Measurements from ENCODE around the gene EEPD1.
A peak's percentile ranks its signal among the peaks of the same experiment; 100 is the strongest.

The EEPD1 gene

DNA sequence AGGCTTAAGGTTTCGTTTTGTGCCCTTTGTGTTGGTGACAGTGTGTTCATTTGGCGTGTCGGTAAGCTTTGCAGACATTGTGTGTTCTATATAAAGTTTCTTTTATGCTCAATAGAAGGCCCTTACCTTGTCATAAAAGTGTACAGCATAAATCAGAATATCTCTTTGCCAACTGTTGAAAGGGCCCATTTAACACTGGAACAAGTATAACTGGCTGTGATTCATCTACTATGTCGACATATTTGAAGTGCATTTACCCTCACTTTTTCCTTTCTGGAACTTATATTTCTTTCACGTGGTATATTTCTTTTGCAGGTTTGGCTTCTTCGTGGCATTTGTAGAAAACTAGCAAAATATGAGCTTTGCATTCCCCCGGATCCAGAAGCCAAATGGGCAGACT lies 32.7 kb downstream of the EEPD1 start:
- DNase-seq (ENCODE audit: extremely low spot score, insufficient read length, low read depth) (no peak), FAIRE-seq (no peak)

DNA sequence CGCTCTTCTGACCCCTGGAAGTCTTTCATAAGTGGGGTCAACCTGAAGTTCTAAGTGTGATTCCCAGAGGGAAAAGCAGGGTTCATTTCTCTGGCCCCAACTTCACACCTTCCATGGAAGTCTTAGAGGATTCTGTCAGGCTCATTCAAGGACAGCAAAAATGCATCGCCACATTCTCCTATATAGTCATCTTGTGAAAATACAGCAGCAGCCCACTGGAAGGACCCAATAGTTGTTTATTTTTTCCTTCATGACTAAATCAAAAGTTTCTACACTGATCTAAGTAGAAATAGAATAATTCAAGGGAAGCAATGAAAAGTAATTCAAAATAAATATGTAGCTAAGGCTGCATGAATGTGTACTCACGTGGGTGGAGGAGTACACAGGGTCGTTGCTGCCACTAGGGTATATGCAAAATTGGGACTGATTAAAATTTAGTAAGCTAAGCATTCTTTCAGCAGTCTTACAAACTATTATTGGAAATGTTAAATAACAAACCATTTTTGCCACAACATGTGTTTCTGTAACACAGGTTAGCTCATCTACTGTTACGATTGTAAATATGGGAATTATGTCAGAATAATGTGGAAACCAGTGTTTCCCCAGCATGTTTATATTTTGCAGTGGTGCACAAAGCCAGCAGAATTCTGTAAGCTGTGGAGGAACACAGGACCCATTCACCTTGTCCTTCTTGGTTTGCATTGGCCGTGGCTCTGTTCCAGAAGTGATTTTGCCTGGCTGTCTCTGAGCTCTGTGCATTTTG lies 33.5 kb downstream of the EEPD1 start:
- FAIRE-seq, result no peak
- DNase-seq (ENCODE audit: extremely low spot score, insufficient read length, low read depth), result no peak

DNA sequence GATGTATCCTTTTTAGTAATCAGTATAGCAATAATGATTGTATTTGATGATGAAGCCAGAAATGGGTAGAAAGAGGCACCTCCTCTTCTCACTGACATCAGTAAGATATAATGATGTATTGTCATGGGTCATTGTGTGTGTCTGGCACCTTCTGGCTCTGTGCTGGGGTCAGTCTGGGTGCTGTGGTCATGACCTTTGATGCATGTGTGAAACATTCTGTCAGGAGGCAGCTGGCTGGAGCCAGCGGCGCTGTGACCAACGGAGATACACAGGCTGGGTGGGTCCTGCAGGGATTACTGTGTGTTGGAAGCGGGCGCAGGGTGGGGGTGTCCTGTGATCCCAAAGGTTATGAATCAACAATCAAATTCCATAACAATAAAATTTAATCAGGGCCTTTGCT lies 35.2 kb downstream of the EEPD1 start:
- FAIRE-seq, result no peak

DNA sequence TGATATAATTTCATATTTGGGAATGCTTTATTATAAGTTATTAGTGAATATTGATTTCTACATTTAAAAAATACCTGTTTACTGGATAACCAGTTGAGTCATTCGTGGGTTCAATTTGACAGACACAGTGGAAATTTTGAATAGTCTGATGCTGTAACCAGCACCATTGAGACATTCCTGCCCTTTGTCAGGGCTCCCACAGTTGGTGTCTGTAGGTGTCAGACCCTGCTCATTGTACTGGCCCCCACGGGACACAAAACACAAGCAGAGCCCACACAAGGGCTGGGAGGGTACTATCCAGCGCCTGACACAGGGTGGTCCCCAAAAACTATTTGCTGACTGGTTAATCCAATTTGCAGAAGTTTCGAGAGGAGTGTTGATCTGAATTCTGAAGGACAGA lies 35.9 kb downstream of the EEPD1 start:
- DNase-seq (ENCODE audit: extremely low spot score, insufficient read length, low read depth) (no peak), FAIRE-seq (no peak)

More for the DNA sequence above, 35.2 kb downstream of the EEPD1 start:
- DNase-seq (ENCODE audit: extremely low spot score, insufficient read length, low read depth), result no peak

DNA sequence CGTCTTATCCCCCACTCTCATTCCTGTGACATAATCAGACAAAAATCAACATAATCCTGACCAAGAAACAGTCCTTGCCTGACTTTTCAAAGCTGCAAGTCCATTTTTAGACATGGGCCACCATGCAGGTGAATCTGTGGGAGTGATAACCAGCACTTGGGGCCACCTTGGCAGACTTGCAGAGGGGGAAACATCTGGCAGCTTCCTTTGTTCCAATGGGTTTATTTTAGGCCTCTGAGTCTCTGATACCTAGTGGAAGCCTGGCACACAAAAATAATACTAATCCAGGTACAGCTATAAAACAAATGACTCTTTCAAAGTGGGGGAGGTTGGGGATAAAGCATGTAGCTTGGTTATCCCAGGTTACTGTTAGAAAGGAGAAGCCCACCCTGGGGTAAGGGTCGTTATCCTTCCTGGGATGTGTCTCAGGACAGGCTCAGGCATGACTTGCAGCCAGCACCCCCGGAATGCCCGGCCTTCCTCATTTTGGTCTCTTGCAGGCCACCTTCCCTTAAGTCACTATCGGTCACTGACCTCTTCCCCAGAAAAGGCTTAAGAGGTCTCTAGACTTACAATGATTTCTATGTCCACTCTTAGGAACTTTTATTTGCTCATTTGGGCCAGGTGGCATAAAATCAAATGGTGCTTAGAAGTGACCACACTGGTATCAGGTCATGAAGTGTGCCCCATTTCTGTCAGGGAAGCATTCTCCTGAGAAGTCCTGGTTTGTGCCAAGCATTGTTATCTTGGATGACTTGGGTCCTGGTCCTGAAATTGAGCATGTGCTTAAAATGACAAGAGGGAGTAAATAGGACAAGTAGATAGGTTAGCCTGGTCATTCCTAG lies 37.6 kb downstream of the EEPD1 start:
- no peak for FAIRE-seq
- DNase-seq (ENCODE audit: extremely low spot score, insufficient read length, low read depth), result no peak

DNA sequence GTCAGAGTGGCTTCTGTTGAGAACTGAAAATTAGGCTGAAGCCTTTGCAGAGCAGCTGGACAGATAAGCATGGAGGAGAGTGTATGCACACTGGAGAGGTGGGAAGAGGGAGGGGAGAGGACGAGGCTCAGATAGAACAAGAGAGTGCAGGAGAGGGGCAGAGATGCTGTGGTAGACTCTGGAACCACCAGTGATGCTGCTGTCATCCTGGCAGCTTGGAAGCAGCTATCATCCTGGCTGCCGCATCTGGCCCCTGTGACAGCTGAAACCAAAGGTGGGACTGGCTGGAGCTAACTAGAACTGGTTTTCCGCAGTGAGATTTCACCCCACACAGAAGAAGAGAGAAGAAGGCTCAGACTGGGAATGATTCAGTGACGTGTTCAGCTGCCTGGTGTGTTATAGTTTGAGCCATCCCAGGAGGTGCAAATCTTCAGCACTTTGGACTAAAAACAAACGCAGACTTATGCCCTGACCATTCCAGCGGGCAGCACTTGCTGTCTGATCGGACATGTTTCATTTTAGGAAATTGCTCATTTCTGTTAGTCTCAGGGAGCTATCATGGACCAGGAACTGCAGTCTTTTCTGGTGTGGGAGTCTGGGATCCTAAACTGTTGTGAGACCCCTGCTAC lies 38.4 kb downstream of the EEPD1 start:
- FAIRE-seq, result no peak
- no peak for DNase-seq (ENCODE audit: extremely low spot score, insufficient read length, low read depth)

DNA sequence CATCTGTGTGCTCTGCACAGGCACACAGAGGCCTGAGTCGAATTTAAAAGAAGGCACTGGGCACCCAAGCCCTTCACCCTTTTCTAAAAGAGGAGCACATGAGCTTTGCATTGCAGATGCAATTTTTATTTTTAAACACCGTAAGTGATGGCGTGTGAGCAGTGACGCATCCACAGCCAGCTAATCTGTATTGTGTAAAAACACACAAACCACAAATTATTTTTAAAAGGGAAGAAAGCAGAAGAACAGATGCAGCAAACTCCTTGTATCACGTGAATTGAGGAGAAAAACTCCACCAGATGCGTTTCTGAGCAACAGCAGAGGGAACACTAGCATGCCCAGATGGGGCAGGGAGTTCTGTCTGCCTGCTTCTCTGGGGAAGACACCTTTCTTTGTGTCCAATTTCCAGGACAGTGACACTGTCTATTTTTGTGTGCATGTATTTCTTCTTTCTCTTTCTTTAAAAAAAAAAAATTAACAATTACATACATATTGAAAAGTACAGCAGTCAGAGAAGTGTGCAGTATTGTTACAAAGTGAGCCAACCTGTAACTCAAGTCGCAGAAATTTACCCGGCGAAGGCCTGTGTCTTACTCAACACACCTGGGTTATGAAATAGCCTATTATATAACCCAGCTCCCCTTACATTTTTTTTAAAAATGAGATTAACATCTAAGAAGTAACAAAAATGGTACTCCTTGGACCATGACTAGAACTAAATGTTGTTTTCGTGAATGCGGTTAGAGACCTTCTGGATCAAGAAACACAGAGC lies 39.2 kb downstream of the EEPD1 start:
- DNase-seq (ENCODE audit: extremely low spot score, insufficient read length, low read depth) (no peak), FAIRE-seq (peak; percentile 9)

DNA sequence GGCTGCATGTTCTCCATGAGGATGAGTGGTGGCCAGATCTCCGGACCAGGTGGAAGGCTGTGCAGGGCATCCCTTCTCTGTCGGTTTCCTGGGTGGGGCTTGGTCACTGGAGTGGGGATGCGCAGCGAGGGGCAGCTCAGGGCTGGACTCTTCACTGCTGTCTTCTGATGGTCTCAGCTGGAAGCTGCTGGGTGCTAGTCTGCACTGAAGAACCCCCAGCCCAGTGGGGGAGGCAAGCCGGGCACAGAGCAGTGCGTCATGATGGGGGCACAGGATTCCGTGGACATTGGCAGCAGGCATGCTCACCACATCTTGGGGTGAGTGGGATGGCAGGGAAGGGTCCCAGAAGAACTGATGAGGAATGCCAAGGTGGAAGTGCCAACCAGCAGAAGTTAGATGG lies 39.8 kb downstream of the EEPD1 start:
- no peak for FAIRE-seq
- DNase-seq (ENCODE audit: extremely low spot score, insufficient read length, low read depth), result no peak

DNA sequence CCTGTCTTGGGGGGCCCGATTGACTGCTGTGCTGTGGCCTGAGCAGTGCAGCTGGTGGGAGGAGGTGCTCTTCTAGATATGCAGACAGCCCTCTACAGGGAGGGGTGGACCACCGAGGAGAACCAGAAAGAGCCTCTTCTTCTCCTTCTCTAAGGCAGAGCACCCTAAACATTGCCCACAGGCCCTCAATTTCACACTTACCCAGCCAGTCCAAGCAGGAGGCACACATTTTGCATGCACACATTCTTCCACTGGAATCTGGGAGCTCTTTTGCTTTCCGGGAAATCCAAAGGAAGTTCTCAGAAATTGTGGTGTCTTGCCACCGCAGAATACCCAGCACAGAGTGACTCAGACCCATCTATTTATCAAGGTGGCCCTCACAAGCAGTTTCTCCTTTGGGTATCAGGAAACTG lies 45.8 kb downstream of the EEPD1 start:
- no peak for FAIRE-seq
- DNase-seq (ENCODE audit: extremely low spot score, insufficient read length, low read depth), result no peak

DNA sequence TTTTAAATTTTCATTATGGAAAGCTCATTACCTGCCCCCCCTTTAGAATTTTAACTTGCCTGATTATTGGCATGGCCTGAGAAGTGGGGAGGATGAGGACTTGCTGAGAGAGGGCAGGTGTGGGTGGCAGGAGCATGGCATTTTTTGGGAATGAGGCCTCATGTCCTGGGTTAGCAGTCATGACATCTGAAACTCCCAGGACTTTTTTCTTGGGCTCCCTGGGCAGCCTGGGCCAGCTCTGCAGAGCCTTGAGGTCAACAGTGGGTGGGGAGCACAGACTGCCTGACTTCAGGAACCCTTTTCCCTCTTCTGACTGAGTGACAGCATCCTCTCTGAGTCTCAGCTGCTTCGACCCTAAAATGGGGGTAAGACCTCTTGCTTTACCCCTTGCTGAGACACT lies 46.3 kb downstream of the EEPD1 start:
- FAIRE-seq, result no peak
- no peak for DNase-seq (ENCODE audit: extremely low spot score, insufficient read length, low read depth)

DNA sequence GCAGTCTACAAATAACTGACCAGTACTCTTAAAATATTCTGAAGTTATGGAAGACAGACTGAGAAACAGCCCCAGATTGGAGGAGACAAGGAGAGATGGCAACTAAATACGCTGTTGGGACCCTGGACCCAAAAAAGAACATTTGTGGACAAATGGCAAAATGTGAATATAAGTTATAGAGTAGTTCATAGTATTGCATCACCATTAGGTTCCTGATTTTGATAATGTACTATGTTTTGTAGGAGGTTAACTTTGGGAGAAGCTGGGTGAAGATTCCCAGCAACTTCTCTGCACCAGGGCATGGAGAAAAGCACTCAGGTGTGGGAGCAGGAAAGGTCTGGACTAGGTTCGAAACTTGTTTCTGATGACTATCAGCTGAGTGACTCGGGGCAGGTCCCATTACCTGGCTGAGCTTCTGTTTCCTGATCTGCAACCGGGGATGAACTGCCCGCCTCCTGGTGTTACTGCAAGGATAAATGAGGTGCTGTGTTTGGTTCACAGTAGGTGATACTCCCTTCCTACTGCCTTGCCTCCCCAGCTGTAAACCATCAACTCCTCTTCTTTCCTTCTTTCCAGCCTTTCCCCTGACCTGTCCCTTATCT lies 48.2 kb downstream of the EEPD1 start:
- FAIRE-seq (no peak), DNase-seq (ENCODE audit: extremely low spot score, insufficient read length, low read depth) (no peak)

DNA sequence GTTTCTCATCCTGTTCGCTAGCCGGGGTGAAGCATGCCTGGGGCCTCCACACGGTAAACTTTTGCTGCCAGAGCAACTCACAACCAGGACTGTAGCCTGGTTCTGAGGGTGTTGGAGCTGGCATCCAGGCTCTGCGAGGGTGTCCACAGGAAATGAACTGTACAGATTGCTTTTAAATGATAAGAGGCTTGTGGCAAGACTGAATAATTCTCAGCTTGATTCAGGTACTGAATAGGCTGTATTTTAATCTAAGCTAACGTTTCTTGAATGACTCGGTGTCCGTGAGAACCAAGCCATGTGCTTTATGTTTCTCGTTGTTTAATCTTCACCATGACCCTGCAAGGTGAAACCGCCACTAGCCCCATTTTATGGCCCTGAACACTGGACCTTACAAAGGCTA lies 49.3 kb downstream of the EEPD1 start:
- no peak for FAIRE-seq

DNA sequence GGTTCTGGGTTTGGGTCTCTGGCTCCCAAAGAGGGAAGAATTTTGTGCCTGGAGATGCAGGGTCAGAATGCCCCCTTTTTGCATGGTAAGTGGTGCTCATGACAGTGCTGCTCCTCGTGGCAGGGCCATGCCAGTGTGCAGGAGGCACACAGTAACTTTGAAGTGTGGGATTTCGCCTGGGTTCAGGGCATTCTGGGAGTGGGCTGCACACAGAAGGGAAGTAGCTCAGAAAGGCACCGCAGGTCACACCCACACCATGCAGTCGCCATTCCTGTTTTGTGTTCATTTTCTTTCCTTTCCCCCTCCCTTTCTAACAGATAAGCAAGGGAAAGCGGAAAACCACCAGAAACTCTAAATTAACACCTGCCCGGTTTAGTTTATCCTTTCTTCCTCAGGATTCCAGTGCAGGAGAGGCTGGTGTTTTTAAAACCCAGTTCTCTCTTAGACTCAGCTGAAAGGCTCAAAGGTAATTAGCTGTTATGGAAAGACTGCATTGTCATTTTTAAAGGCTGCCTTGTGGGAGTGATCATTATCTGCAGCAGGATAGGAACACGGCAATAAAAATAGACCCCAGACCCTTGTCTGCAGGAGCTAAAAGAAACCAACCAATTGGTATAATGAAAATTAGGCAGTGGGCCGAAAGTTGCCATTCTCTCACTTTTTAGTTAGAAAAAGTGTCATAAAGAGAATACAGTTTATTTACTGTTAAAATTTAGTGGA lies 50.2 kb downstream of the EEPD1 start:
- no peak for FAIRE-seq

More for the DNA sequence above, 49.3 kb downstream of the EEPD1 start:
- DNase-seq (ENCODE audit: extremely low spot score, insufficient read length, low read depth), result no peak

DNA sequence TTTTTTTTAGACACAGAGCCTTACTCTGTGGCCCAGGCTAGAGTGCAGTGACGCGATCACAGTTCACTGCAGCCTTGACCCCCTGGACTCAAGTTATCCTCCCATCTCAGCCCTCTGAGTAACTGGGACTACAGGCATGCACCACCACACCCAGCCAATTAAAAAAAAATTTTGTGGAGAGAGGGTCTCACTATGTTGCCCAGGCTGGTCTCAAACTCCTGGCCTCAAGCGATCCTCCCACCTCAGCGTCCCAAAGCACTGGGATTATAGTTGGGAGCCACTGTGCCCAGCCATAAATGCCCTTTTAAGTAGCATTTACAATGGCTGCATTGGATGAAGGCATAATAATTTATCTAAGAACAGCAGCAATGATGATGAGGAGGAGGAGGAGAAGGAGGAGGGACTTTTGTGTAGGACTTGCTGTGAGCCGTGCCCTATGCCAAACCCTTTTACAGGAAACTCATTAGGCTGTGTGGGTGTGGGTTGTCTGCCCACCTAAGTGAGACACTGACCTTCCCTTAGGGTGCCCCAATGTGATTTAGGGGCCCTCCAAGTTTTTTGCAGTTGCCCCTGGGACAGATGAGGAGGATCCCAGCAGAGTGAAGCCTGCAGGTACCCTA lies 51.1 kb downstream of the EEPD1 start:
- FAIRE-seq (no peak), DNase-seq (ENCODE audit: extremely low spot score, insufficient read length, low read depth) (no peak)

More for the DNA sequence above, 50.2 kb downstream of the EEPD1 start:
- no peak for DNase-seq (ENCODE audit: extremely low spot score, insufficient read length, low read depth)

DNA sequence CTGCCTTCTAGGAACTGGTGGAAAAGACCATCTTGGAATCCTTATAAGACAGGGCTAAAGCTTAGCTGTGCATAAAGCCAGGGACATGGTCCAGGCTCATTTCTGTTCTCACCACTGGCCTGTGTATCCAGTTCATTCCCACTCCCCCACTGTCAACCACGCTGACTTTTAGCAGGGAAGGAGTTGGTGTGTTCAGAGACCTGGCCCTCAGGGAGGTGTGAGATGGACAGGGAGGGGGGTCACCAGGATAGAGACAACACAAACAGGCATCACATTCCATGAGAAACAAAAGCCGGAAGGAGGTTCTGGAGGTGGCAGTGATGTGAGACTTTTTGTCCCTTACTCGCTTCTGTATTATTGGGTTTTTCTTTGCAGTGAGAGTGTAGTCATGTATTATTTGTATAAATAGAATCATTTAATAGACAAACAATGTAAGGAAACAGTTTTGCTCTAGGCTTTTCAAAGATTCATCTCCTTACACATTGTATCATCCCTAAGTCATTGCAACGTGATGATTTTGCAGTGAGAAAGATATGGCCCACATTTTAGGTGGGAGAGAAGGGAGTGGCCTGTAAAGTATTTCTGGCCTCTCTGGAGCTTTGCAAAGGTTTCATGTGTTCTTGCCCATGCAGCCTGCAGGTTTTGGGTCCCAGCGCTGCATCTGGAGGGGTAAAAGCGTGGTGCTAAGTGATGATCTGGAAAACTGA lies 52.0 kb downstream of the EEPD1 start:
- DNase-seq (ENCODE audit: extremely low spot score, insufficient read length, low read depth) (no peak), FAIRE-seq (no peak)

DNA sequence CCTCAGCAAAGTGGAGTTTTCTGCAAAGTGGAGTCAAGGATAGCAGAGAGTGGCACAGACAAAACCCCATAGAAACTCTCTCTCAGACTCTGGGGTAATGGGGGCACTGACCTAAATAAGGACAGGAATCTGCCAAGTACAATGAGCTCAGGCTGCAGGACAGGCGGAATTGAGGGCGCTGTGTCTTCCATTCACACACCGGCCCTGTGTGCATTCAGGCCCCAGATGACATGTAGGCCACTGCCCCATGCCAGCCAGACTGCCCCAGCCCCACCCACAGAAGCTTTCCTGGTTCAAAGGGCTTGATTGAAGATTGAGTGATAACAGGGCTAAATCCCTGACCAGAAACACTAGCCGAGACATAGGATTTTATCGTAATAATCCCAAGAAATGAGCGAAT lies 52.7 kb downstream of the EEPD1 start:
- no peak for DNase-seq (ENCODE audit: extremely low spot score, insufficient read length, low read depth)
- FAIRE-seq, result no peak

DNA sequence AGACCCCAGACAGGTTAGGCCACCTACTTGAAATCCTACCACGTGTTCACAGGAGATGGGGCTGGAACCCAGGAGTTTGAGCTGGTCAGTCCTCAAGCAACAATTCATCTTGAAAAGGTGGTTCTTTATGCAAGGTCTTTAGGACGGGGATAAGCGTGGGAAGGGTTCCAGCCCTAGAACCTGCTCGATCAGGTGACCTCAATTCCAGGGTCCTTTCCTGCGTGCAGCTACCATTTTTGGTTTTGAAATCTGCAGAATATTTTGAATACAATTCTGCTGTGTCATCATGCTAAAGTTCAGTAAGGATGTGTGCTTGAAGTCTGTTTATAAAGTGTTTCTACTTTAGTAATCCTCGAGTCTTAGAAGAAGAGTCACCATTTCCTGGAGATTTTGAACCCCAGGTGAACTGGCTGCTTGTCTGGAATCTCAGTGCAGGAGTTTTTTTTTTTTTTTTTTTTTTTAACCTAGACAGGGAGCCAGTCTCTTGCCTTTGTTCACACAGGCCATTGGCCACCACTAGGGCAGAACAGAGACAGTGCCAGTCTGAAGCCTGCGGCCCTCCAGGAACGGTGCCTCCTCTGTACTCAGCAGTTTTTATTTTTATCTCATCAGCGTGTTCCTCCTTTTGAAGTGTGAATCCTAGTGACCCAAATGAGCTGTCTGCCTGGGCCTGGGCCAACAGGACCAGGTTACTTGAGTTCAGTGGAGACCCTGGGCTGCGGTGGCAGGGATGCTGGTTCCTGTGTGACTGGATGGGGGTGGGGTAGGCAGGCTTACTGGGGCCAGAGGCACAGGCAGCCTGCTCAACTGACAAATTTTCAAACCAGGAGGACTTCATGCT lies 54.6 kb downstream of the EEPD1 start:
- FAIRE-seq (no peak), DNase-seq (ENCODE audit: extremely low spot score, insufficient read length, low read depth) (no peak)
